Superior temporal gyrus (tissue), 1 donor: Measurements from ENCODE around the gene TARBP1.
"Not testable (repeated sequence)": the region's sequence is repeated elsewhere in the genome, so short reads cannot be mapped to it uniquely, and the experiment has no call there.

Source experiments
- DNase-seq: peaks from one replicate; pipeline ENCODE4 v3.0.0-alpha.2; 2016; ENCODE audit errors: extremely low spot score

TARBP1 gene

DNA sequence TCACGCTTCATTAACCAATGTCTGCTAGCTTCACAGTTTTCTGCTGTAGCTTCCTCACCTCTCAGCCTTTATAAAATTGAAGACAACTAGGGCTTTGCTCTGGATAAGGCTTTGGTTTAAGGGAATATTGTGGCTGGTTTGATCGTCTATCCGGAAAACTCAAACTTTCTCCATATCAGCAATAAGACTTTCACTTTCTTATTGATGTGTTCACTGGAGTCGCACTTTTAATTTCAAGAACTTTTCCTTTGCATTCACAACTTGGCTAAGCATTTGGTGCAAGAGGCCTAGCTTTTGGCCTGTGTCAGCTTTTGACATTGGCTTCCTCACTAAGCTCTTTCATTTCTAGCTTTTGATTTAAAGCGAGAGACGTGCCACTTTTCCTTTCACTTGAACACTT is 92.9 kb downstream of the TARBP1 start:
- DNase-seq, result no peak

DNA sequence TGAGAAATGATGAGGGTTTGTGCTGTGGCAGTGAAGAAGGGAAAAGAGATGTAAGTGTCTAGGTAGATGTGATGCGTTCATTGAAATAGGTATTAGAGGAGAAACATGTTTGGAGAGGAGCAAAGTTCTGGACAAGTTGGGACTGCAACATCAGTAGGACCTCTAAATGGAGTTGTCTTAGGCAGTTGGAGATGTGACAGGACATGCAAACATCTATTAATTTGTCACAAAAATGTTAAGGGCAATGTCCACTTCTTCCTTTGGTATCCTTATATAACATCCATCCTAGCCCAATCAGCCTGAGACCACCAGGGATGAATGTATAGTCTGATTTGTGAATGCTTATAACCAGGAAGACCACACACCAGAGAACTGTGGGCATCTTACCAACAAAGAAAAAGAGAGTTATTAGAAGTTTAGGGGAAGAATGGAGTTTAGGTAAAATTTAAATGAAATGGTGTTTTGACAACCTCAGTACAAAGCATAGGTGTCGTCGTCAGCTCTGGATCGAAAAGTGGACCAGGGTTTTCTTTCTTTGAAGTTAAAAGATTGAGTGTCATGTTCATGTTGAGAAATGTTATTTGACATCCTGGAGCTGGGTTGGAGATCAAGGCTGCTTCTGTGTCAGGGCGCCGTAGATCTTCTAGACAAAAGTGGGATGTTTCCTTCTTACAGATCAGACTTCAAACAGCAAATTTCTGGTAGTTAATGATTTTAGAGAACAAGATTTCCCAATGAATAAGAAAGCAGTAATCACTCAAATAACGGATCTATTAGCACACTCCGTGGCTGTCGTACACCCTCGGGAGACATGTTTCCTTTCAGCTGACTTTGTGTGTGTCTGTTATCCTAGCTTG is 97.1 kb downstream of the TARBP1 start:
- no peak for DNase-seq

DNA sequence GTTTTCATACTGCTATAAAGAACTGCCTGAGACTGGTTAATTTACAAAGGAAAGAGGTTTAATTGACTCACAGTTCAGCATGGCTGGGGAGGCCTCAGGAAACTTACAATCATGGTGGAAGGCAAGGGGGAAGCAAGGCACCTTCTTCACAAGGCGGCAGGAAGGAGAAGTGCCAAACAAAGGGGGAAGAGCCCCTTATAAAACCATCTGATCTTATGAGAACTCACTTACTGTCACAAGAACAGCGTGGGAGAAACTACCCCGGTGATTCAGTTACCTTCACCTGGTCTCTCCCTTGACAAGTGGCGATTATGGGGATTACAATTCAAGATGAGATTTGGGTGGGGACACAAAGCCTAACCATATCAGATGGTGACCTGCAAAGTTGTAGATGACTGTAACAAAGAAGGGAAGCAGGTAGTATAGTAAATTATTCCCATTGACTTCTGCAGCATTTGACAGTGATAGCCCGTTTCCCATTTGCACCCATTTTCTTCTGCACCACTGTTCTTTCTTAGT is 99.3 kb downstream of the TARBP1 start:
- not testable (repeated sequence) for DNase-seq

DNA sequence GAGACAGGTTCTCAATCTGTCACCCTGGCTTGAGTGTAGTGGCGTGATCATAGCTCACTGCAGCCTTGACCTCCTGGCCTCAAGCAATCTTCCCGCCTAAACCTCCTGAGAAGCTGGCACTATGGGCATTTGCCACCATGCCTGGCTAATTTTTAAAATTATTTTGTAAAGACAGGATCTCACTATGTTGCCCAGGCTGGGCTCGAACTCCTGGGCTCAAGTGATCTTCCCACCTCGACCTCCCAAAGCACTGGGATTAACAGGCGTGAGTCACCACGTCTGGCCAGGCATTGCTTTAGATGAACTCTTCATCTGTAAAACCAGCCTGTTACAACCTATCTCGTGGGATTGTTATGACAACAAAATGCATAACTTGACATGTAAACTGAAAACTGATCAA is 103.3 kb downstream of the TARBP1 start:
- DNase-seq, result no peak

DNA sequence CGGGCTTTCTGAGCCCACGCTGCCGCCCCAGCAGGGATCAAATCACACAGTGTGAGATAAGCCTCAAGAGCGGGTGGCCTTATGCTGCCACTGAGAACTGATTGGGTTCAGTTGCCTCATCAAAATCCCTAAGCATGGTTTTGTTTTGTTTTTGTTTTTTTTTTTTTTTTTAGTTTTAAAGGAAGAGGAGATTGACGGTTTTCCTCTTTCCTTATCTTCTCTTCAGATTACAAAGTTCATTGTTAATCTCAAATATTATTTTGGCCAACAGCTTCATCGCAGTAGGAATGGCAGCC is 105.1 kb downstream of the TARBP1 start:
- DNase-seq, result no peak

DNA sequence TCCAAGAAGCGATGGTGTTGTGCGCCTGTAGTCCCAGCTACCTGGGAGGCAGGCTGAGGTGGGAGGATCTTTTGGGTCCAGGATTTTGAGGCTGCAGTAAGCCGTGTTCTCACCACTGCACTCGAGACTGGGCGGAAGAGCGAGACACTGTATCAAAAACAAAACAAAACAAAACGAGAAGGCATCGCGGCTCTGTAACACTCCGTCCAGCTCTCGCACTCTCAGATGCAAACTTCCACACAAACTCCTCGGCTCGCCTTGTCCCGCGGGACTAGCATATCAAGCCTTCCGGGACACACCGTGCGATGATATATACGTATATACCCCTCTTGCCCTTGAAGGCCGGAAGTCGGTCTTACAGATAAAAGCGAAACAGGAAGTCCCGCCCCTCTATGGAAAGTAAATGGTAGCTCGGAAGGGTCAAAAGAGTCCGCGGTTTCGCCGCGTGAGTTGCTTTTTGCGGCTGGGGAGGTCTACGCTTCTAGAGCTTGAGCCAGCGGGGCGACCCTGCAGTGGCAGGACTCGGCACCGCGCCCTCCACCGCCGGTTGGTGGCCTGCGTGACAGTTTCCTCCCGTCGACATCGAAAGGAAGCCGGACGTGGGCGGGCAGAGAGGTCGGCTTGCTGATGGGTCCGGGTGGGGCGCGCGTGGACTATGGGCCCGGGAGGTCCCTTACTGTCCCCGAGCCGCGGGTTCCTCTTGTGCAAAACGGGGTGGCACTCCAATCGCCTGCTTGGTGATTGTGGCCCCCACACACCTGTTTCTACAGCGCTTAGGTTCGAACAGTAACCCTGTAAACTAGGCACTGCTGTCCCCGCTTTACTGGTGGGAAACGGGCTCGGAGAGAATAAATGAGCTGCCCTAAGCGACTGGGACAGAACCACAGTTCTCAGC is 105.7 kb downstream of the TARBP1 start, which contains the start of gene COA6:
COA6 (plus strand) TSS at position 393 of the 895 bp plus-strand sequence; CDS start at position 404, 11 bp downstream.
- DNase-seq, result peak; percentile 97

DNA sequence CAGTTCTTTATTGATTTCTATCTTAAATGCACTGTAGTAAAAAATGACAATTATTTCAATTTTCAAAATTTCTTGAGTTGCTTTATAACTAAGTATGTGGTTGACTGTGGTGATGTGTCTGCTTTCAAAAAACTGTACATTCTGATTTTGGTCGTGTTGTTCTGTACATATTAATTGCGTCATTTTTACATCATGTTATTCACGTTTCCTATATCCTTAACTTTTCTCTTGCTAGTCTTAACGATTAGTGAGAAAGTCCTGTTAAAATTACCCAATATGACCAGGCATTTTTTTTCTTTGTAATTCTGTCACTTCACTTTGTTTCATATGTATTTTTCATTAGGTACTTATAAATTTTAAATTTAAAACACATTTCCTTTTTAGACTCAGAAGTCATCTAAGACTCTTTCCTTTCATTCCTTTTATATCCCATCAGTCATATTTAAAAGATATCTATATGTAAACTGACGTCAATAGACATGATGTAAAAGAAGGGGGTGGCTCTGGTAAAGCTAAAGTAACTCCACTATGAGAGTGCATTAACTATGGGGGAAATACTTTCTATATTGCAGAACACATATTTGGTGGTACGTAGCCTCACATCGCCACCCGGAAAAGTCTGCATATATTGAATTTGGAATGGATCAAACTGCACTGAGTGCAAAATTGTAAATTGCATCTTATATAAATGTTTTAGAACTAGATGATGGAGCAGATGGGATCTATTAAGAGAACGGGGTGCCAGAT is 106.8 kb downstream of the TARBP1 start:
- DNase-seq, result no peak

DNA sequence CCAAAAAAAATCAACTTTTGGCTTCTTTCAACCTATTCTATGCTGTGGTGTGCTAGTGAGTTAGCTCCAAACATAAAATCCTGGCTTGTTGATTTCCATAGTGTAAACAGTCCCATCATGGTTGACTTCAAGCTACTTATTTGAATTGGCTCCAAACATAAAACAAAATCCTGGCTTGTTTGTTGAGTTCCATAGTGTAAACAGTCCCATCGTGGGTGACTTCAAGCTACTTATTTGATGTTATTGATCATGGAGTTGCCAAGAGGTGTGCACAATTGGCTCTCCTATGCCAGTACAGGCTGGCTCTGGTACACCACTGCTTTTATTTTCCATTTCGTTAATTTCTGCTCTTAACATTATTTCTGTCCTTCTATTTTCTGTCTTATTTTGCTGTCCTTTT is 107.6 kb downstream of the TARBP1 start:
- DNase-seq, result no peak

DNA sequence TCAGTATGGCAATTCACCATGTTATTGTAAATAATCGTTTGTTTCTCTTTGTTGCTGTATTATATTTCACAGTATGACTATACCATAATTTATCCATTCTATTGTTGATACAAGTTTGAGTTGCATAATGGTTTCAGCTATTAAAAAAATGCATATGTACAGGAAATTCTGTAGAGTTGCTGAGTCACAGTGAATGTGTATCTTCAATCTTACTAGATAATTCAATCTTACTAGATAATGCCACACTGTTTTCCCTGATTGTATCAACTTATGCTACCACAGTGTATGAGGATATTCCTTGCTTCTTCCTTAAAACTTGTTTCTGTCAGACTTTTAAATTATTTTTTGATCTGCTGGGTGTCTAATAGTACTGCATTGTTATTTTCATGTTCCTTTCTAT is 109.2 kb downstream of the TARBP1 start:
- no peak for DNase-seq

DNA sequence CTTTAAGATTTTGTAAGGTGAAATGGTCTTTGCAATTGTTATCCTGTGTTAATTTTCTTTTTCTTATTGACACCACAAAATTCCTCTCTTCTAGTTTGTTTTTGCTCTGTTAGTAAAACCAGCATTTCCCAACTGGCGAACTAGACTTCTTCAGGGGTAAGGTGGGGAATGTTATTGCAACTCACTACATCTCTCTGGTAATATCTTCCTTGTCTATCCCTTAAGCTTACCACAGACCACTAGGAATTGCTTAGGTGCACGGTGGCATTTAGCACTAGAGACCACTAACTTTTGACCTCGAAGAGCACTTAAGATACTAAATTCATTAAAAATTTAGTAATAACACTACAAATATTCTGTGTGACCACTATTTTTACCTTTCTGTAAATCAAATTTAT is 109.9 kb downstream of the TARBP1 start:
- DNase-seq, result no peak

DNA sequence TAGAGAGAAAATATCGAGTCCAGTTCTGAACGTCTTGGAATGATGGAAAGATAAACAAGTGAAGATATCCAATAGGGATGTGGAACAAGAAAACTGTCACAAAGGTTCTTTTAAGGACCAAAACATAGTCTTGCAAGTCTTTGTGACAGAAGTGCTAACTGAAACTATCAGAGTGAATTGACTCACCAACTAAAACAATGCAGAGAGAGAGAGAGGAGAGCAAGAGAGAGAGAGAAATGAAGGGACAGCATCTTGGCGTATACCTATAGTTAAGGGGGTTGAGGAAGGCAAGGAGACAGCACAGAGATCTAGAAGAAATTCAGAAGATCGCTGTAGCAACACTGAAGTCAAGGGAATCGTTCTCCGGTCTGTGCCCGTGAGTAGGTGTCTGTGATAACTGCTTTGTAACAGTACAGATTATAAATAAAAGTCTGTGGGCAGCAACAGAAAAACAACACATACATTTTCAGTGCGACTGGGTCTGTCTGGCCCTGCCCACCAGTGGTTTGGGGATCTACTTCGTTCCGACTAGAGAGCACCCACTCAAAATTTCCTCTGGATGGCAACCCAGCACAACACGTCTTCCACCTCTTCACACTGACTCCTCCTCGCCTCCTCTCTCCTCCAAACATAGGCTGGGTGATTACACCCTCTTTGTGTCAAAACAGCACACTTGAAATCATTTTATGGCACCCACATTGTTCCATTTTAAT is 110.5 kb downstream of the TARBP1 start:
- DNase-seq, result peak; percentile 59

DNA sequence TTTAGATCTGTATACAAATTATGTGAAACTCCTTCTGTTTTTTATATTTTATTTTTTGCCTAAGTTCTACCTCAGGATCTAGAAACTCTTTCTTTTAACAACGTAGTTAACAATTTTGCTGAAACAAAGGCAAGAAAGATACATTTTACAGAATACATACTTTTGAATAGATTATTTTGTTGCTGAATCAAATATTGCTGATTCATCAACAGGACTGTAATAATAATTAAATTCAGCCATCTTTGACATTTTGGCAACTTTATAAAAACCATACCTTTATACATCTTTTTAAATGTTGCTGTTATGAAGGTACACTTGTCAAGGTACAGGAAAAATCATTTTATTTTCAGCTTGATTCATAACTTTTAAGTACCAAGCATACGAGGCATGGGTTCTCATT is 116.4 kb downstream of the TARBP1 start:
- DNase-seq, result no peak

DNA sequence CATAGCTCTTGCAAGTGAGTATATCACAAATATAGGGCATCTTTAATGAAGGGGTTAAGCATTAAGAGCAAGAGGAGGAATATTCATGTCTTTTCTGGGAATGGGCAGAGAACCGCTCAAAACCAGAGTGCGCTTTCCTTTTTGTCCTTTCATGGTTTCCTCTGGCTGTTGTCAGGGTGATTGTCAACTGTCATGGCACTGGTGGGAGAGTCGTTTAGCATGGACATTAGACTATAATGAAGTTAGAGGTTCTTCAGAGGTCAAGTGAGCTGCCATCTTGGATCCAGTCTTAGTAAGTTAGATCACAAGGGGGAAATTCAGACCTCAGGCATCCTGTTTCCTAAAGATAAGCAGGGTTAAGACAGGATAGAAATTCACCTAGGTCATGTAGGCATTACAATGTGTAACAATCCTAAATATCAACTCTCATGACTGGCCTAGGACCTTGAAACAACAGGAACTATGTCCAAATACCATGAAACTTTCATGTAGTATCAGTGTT is 117.8 kb downstream of the TARBP1 start:
- no peak for DNase-seq

DNA sequence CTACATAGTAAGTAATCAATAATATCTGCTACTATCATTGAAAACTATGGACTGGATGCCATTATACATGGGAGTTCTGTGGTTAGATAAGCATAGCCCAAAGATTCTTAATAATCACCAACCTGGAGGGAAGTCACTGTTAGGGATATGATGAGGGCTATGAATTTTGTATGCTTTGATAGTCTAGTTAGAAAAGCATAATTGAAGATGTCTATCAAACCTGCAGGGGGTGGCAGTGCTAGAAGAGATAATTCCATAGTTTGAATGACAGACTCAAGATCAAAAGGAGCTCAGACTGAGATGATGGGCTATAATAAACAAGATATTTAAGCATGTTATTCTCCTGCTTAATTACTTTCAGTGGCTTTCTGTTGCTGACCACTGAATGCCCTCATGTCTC is 121.1 kb downstream of the TARBP1 start:
- DNase-seq, result no peak

DNA sequence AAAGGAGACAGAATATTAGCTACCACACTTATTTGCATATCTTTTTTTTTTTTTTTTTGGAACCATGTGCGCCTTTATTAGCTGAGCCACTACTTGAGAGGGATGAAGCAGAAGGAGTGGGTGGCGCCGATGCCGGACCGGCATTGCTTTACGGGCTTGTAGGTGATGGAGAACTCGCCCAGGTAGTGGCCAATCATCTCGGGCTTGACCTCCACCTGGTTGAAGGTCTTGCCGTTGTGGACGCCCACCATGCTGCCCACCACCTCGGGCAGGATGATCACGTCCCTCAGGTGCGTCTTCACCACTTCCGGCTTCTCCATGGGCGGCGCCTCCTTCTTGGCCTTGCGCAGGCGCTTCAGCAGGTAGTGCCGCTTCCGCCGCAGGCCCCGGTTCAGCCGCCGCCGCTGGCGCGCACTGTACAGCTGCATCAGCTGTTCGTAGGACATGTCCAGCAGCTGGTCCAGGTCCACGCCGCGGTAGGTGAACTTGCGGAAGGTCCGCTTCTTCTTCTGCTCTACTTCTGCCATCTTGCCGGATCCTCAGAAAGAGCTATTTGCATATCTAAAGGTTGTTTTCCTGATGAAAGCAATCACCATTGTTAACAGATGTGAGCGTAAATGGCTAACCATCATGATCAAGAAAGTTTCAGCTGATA is 122.2 kb downstream of the TARBP1 start:
- not testable (repeated sequence) for DNase-seq

DNA sequence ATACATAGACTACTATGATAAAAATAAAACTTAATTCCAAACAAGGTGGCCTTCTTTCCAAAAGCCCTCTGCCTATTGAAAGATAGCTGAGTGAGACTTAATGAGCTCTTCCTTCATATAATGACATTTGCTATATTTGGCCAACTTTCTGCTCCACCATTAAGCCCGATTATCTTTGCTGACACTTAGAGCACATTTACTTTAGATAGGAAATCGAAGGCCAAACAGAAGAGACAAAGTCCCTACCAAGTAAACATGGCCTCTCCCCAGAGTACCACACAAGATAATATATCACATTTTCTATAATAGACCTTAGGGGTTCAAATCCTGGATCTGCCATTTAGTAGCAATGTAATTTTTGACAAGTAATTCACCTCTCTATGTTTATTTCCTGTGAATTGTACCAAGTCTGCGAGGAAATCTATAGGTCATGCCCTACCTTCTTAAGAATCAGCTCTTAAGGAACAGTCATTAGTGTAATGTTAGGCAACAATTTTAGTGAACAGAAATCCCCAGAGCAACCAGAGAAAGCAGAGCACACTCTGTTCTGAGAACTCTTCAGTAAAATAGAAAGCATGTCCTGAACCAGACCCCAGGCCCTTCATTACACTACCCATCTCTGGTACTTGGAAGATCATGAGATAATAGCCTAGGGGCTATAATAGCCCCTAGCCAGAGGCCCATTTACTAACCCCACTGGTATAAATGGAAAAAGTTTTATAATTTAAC is 123.0 kb downstream of the TARBP1 start:
- DNase-seq, result no peak

DNA sequence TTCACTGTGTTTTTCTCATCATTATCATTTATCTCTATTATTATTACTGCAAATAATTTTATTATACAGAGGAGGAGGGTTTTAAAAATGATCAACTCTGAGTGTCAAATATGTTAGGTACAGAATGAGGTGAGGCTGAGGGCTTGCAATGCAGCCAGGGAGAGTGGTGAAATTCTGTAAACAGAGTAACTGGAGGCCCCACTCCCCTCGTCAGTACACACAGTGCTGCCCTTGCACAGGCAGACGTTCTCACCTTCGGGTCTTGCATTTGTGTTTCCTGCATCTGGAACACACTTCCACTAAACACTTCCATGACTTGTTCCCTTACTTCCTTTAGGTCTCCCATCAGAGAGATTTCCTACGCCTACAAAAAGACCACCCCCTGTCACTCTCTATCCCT is 130.0 kb downstream of the TARBP1 start:
- DNase-seq, result no peak

DNA sequence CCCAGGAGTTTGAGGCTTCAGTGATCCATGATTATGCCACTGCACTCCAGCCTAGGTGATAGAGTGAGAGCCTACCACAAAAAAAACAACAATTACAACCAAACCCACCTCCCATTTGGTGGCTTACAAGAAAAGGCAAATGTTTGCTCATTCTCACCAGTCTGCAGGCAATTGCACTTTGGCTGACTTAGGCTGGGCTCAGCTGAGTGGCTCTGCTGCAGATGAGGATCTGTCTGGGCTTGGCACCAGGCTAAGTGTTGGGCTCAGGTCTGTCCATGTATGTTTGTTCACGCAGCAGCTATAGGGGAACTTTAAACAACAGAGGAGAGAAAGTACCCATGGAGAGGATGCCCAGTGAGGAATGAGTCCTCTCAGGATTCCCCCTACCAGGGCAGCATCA is 133.7 kb downstream of the TARBP1 start:
- no peak for DNase-seq

DNA sequence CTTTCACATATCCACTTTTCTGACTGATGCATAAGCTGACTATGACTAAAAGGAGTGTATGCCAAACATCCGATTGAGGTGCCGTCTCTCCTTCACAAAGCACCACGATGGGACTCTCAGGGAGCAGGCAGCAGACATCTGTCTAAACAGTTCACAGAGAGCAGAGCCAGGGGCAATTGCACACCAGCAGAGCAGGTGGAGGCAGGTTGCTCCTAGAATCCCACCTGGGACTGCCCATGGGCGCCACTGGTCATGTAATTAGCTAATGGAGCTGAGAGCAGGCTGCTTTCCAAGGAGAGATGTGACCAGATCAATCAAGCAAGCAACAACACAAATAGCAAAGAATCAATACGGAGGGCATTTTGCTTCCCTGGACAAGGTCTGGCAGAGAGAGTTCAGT is 136.2 kb downstream of the TARBP1 start:
- no peak for DNase-seq
